Retinal pigment epithelial cell (primary cell): ENCODE data around the gene PCCB.
"Not testable (repeated sequence)": the region's sequence is repeated elsewhere in the genome, so short reads cannot be mapped to it uniquely, and the experiment has no call there.

Experiments
- DNase-seq: peaks from one replicate; pipeline ENCODE4 v3.0.0-alpha.2; 2010; ENCODE audit warnings: low read depth
- H3K4me3 ChIP-seq: 2 replicates; pipeline ENCODE4 v1.5.1; 2011; ENCODE audit warnings: mild to moderate bottlenecking, low read length, control low read depth, moderate library complexity
- CTCF ChIP-seq: conservative IDR thresholded peaks from 2 replicates; pipeline ENCODE4 v1.5.1; 2011; ENCODE audit warnings: low read depth, low read length, control low read depth, inconsistent platforms

The PCCB gene

DNA sequence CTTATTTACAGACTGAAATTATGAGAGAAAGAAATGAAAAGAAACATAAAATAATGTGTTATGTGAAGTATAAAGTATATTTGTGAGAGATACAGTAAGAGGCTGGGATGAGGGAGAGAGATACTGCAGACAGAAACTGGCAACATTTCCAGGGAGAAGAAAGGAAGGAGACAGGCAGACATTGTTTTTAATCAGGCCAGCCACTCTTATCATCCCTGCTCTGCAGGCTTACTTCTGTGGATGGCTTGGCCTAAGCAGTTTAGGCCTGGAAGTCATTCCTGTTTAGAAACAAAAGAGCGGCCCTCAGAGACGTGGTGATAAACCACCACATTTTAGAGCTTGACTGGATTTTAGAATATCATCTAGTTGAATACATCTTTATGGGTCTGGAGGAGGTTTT, 12.4 kb downstream of the PCCB start:
- H3K4me3 ChIP-seq: no peak overlapping the region
- no peak for DNase-seq
- TF ChIP-seq CTCF: no peak

DNA sequence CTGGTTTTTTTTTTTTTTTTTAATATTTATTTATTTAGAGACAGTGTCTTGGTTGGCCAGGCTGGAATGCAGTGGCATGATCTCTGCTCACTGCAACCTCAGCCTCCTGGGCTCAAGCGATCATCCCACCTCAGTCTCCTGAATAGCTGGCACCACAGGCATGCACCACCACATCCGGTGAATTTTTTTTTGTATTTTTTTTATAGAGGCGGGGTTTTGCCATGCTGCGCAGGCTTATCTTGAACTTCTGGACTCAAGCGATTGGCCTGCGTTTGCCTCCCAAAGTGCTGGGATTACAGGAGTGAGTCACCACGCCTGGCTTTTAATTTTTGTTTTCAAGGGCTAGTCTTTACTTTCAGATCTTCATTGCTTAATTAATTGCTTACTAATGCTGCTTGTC, 13.1 kb downstream of the PCCB start:
- no peak overlapping the region for H3K4me3 ChIP-seq
- TF ChIP-seq CTCF: no peak
- DNase-seq: no peak

DNA sequence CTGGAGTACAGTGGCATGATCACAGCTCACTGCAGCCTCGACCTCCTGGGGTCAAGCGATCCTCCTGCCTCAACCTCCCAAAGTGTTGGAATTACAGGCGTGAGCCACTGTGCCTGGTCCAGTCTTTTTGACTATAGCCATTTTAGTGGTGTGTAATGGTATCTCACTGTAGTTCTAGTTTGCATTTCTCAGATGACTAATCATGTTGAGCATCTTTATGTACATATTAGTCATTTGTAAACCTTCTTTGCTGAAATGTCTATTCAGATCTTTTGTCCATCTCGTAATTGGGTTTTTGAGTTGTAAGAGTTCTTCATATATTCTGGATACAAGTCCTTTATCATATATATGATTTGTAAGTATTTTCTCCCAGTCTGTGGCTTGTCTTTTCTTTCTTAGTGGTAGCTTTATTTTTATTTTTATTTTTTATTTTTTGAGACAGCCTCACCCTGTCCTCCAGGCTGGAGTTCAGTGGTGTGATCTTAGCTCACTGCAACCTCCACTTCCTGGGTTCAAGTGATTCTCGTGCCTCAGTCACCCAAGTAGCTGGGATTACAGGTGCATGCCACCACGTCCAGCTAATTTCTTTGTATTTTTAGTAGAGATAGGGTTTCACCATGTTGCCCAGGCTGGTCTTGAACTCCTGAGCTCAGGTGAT, 16.5 kb downstream of the PCCB start:
- not testable (repeated sequence) for H3K4me3 ChIP-seq, DNase-seq

- no peak for TF ChIP-seq CTCF
- H3K4me3 ChIP-seq: no peak overlapping the region
- DNase-seq: no peak
Observed at GRCh38 chr3:136267235-136267634, 17.1 kb downstream of the PCCB start.

DNA sequence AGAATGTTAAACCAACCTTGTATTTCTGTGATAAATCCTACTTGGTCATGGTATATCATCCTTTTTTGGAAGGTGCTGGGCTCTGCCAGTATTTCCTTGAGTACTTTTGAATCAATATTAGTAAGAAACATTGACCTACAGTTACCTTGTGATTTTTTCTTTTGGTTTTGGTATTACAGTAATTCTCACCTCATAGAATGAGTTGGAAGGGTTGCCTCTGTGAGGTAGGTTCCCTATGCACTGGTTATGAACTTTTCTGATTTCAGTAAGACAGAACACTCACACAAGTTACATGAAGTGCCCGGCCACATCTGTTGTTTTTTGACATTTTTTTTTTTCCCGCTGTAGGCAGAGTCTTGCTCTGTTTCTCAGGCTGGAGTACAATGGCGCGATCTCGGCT, 20.0 kb downstream of the PCCB start:
- no peak overlapping the region for H3K4me3 ChIP-seq
- TF ChIP-seq CTCF: no peak
- DNase-seq: no peak

DNA sequence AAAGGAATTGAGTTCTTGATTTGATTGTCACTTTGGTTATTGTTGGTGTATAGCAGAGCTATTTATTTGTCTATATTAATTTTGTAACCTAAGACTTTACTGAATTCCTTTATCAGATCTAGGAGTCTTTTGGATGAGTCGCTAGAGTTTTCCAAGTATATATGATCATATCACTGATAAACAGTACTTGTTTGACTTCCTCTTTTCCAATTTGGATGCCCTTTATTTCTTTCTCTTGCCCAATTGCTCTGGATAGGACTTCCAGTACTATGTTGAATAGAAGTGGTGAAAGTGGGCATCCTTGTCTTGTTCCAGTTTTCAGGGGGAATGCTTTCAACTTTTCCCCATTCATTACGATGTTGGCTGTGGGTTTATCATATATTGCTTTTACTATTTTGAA, 21.5 kb downstream of the PCCB start:
- not testable (repeated sequence) for DNase-seq, H3K4me3 ChIP-seq

GRCh38 chr3:136276049-136276755, 26.1 kb downstream of the PCCB start:
- peak; percentile 28 for TF ChIP-seq CTCF
- no peak for DNase-seq
- no peak overlapping the region for H3K4me3 ChIP-seq

- TF ChIP-seq CTCF: no peak
- no peak overlapping the region for H3K4me3 ChIP-seq
- no peak for DNase-seq
Observed at GRCh38 chr3:136277115-136277514, 27.0 kb downstream of the PCCB start.
